Thyroid gland (tissue), 4 donors: ENCODE data around the gene SERTAD1. TPM values are rescaled to one million over a fixed set of nuclear protein-coding genes. Genes with fewer than 3 reads are reported as not detected.

ENCODE experiments used
- DNase-seq, 2 donors: peaks; one replicate each; pipeline ENCODE4 v3.0.0-alpha.2; 2019
- H3K27ac ChIP-seq, 3 donors: fragments of 200-600 bp; sonication (generic); 1 replicate in 2 of 3; 2 replicates in 1 of 3; pipeline ENCODE4 v1.5.1; 2016 to 2019; ENCODE audit warnings: mild to moderate bottlenecking in 1 of 3, moderate library complexity in 1 of 3
- H3K27me3 ChIP-seq: fragments of 200-600 bp; sonication (generic); one replicate; pipeline ENCODE4 v1.5.1; 2019
- H3K36me3 ChIP-seq, 2 donors: fragments of 200-600 bp; sonication (generic); one replicate each; pipeline ENCODE4 v1.5.1; 2016 to 2019
- H3K4me1 ChIP-seq, 2 donors: fragments of 200-600 bp; sonication (generic); one replicate each; pipeline ENCODE4 v1.5.1; 2017 to 2019
- H3K4me3 ChIP-seq, 3 donors: fragments of 200-600 bp; sonication (generic); replicated peaks in 1 of 3; 1 replicate in 2 of 3; 2 replicates in 1 of 3; pipeline ENCODE4 v1.5.1; 2016; ENCODE audit warnings: mild to moderate bottlenecking in 1 of 3
- H3K9me3 ChIP-seq: fragments of 200-600 bp; sonication (generic); one replicate; pipeline ENCODE4 v1.5.1; 2017
- POLR2A ChIP-seq, 2 donors: fragments of 450-650 bp; IDR thresholded peaks; one replicate each; pipeline ENCODE4 v1.6.1; 2017; ENCODE audit warnings: antibody characterized with exemption in 2 of 2, mild to moderate bottlenecking in 2 of 2, moderate library complexity in 1 of 2
- WGBS, 2 donors: methylation state at CpG; one replicate each; pipeline ENCODE4 v1.1.5; 2017; 5-methylcytosine and 5-hydroxymethylcytosine counted together
- intact Hi-C: fragments of 100-400 bp; cut with DNase I; formaldehyde crosslinking; loops from one replicate; pipeline ENCODE4 v1.15.1; 2023
- total RNA-seq, 4 donors: library from RNA; depleted of rRNA; stranded (reverse); fragments of >200 nt; gene quantifications; one replicate each; pipeline ENCODE4 v1.2.3, GENCODE V29; 2016
- TF ChIP-seq, protein P1 (sequence below), 6 experiments: fragments of 200-600 bp in 3 of 6; fragments of 450-650 bp in 3 of 6; sonication (generic) in 3 of 6; IDR thresholded peaks; one replicate each; pipeline ENCODE4 v1.5.1; 2016 to 2019; ENCODE audit warnings: antibody characterized with exemption in 6 of 6, mild to moderate bottlenecking in 2 of 6, inconsistent platforms in 1 of 6, moderate library complexity in 1 of 6

The SERTAD1 gene
- total RNA-seq, 4 donors from 2014 or later = 12.6 to 19.9 (median 15.1) TPM

DNA sequence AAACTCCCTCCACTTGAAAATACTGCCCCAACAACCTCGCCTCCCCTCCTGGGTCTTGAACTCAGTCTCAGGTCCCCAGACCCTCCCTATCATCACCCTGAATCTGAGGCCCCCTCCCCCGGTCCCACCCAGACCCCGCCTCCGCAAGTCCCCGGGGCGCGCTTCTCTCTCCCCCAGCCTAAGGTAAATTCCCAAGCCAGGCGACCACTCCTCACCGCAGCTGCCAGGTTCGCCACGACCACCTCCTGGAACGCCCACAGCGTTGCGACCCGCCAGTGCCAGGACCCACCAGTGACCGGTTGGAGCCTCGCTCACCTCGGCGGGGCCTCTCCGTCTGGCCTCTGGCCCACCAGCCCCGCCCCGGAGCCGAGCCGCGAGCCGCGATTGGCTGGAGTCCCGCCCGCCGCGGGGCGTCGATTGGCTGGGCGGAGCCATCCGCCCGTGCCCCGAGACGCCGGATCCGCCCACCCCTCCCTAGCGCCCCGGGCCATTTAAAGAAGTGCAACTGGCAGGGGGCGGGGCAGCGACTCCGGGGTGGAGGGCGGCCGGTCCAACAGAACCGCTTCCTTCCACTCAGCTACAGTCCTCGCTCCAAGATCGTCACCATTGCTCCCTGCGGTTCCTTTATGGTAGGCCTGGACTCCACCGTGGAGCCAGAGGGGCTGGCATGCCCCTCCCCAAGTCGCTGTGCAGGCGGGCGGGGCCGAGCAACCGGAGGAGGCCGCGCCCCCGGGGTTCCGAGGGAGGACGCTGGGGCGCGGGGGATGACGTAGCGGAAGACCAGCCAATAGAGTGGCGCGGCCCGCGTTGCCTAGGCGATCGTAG lies 18.4 kb upstream of the SERTAD1 start, which contains the start of gene SERTAD3:
TSS of gene SERTAD3 (minus strand) at position 336 of the 825 bp plus-strand sequence. CDS start 2,255 bp downstream, outside the sequence.
- Histone ChIP-seq H3K4me3 (peak within 1 kb of the TSS; percentile 38 to 99 (median 74)), H3K36me3 (peaks cover 15 to 24% of the 10 kb centered on the region in 2 donors), H3K9me3 (no peaks in the 10 kb centered on the region), H3K27ac (peak within 1 kb of the TSS; percentile 92 to 98 (median 94)), H3K4me1 (peaks cover 8 to 28% of the 10 kb centered on the region in 2 donors), H3K27me3 (no peaks in the 10 kb centered on the region)
- WGBS, 2 donors = 0 to 1% methylated on average over 13 to 26 of the region's 72 CpGs
- peak; percentile 98 for DNase-seq
- intact Hi-C loops = loop anchor here (10.0 kb wide), 1 partner anchor 99 kb away; the partner anchor contains the start of genes C19orf47 and PLD3
- TF ChIP-seq, protein P1, sequence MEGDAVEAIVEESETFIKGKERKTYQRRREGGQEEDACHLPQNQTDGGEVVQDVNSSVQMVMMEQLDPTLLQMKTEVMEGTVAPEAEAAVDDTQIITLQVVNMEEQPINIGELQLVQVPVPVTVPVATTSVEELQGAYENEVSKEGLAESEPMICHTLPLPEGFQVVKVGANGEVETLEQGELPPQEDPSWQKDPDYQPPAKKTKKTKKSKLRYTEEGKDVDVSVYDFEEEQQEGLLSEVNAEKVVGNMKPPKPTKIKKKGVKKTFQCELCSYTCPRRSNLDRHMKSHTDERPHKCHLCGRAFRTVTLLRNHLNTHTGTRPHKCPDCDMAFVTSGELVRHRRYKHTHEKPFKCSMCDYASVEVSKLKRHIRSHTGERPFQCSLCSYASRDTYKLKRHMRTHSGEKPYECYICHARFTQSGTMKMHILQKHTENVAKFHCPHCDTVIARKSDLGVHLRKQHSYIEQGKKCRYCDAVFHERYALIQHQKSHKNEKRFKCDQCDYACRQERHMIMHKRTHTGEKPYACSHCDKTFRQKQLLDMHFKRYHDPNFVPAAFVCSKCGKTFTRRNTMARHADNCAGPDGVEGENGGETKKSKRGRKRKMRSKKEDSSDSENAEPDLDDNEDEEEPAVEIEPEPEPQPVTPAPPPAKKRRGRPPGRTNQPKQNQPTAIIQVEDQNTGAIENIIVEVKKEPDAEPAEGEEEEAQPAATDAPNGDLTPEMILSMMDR (IDR thresholded peaks at IDR 0.05) = peak in 1 of 6 experiments; percentile 4
- peak; percentile 92 to 99 for TF ChIP-seq POLR2A (IDR thresholded peaks at IDR 0.05)

DNA sequence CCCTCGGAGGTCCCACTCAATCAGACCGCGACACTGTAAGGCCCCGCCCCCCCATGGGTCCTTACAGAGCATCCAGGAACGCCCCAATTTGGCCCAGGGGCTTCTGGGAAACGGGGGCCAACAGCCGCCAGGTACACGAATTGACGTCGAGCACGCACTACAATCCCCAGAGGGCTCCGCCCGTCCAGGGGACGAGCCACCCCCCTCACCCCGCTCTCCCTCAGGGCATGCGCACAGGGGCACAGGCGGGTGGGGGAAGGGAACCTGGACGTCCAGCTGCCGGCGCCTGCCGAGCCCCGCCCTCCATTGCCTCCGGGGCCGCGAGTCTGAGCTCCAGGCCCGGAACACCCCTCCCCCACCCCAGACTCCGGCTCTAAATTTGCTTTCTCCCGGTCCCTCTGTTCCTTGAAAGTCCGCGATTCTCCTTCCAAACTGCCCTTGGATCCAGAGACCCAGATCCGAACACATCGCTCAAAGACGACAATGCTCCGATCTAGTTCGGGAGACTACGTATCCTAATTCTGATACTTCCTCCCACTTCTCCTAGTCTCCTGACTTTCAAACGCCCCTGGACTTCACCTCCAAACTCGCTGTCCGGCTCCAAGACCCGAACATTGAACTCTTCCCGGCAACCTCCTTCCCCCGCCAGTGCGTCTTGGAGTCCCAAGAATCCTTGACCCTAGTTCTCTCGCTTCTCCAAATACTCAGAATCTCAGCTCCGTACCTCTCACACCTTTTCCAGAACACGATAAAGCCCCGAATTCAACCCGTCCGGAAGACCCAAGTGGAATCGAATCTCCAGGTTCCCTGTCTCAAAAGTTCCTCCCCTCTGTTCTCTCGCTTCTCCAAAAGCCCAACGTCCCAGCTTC lies 17.6 kb upstream of the SERTAD1 start:
- Histone ChIP-seq H3K9me3 (no peaks in the 10 kb centered on the region), H3K36me3 (peaks cover 15 to 24% of the 10 kb centered on the region in 2 donors), H3K27me3 (no peaks in the 10 kb centered on the region), H3K27ac (peak overlapping the region; percentile 92 to 98 (median 94)), H3K4me1 (peaks cover 8 to 28% of the 10 kb centered on the region in 2 donors), H3K4me3 (peak overlapping the region; percentile 38 to 99 (median 74))
- intact Hi-C loops = loop anchor here (10.0 kb wide), 1 partner anchor 99 kb away; the partner anchor contains the start of genes C19orf47 and PLD3
- 1% methylated on average over 31 to 39 of the region's 52 CpGs for WGBS, 2 donors
- peak; percentile 100 for DNase-seq
- peak in 1 of 2 donors; percentile 84 for TF ChIP-seq POLR2A (IDR thresholded peaks at IDR 0.05)
- TF ChIP-seq, protein P1 (IDR thresholded peaks at IDR 0.05) = no peak

DNA sequence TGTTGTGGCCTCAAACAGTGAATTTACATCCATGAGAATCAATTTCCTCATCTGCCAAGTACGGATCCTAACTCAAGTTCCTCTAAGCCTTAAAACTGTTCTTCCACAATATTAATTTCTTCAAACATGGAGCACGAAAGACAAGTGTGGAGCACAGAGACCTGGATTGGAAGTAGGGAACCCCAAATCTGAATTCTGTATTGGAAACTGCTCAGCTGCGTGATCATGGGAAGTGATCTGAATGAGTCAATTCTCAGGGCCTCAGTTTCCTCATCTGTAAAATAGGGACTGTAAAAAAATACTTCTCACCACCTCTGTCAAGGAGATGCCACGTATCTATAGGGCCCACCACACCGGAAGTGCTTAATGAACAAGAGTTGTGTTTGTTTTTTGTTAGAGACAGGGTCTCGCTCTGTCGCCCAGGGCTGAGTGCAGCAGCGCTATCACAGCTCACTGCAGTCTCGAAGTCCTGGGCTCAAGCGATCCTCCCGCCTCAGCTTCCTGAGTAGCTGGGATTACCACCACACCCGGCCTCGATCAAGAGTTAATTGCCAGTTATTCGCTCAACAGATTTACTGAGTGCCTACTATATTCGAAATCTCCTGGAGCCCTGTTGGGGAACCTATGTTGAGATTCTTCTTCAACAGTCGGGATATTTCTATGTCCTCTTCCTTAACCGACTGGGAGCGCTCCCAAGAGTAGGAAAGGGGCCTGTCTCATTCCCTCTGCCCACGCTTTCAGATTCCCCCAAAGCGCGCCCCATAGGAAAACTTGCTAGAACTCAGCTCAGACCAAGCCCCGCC lies 16.7 kb upstream of the SERTAD1 start:
- Histone ChIP-seq H3K9me3 (no peaks in the 10 kb centered on the region), H3K4me3 (peak overlapping the region in 2 of 3 donors; percentile 30 to 74), H3K4me1 (peaks cover 8 to 28% of the 10 kb centered on the region in 2 donors), H3K27ac (peak overlapping the region; percentile 31 to 92 (median 61)), H3K36me3 (peaks cover 15 to 17% of the 10 kb centered on the region in 2 donors), H3K27me3 (no peaks in the 10 kb centered on the region)
- intact Hi-C loops = loop anchor here (10.0 kb wide), 1 partner anchor 98 kb away; the partner anchor contains the start of genes C19orf47 and PLD3
- TF ChIP-seq POLR2A (IDR thresholded peaks at IDR 0.05) = no peak
- TF ChIP-seq, protein P1 (IDR thresholded peaks at IDR 0.05) = no peak
- peak in 1 of 2 donors; percentile 38 for DNase-seq
- 21 to 25% methylated on average over 20 to 22 of the region's 22 CpGs for WGBS, 2 donors

DNA sequence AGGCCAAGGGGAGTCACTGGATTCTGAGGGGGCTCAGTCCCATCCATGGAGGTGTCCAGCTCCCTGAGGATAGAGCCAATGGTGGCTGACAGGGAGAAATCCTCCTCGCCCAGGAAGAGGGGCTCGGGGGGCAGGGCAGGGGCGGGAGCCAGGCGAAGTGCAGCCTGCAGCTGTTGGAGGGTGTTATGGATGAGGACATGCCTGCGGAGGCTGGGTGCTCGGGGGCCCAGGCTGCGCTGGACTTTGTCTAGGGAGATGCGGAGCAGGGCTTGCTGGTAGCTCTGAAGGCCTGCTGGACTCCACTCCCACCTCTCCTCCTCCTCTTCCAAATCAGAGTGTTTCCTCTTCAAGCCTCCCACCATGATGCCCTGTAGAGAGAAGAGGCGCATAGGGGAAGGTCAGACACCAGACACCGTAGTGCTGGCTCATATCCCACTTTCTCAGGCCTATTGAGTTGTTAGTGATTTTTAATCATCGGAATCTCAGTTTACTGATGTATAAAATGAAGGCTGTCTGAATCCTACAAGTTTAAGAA lies 16.0 kb upstream of the SERTAD1 start:
- H3K27ac ChIP-seq = peak overlapping the region in 1 of 3 donors; percentile 17
- intact Hi-C loops = loop anchor here (10.0 kb wide), 1 partner anchor 97 kb away; the partner anchor contains the start of genes C19orf47 and PLD3
- H3K36me3 ChIP-seq = peaks cover 15 to 17% of the 10 kb centered on the region in 2 donors
- no peaks in the 10 kb centered on the region for H3K27me3 ChIP-seq
- no peak for TF ChIP-seq POLR2A (IDR thresholded peaks at IDR 0.05)
- TF ChIP-seq, protein P1 (IDR thresholded peaks at IDR 0.05) = no peak
- no peaks in the 10 kb centered on the region for H3K9me3 ChIP-seq
- peaks cover 8 to 28% of the 10 kb centered on the region in 2 donors for H3K4me1 ChIP-seq
- WGBS, 2 donors = 92 to 95% methylated on average over 11 of the region's 11 CpGs
- no peak for DNase-seq
- H3K4me3 ChIP-seq = no peak overlapping the region
